Measurements from ENCODE around the gene NFATC3. TPM values are rescaled to one million over a fixed set of nuclear protein-coding genes. Genes with fewer than 3 reads are reported as not detected.

The NFATC3 gene
- total and polyA plus RNA-seq, 2 experiments from 2014 or later: 13.1 to 35.9 TPM

DNA sequence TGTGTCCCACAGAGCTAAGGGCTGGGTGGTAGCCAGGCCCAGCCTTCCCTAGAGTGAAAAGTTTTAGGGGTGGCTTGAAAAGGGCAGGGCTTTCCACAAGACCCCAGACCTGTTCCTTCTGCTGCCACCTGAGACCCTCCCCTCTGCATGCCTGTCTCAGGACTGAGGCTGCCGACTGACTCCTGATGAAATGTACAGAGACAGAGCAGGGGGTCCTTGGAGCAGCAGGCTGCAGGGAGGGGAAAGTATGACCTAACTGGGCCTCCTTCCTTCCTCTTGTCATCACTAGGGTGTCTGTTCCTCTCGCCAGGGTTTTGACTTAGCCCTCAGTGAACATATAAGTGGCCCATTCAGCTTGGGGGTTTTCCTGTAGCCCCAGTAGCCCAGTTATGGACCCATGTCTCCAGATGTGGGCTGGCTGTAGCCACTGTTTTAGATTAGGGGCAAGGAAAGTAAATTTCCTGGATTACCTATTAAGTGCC lies 14.9 kb upstream of the NFATC3 start:
- H3K27me3 ChIP-seq: no peaks in the 10 kb centered on the region
- peaks cover 3% of the 10 kb centered on the region for H3K4me1 ChIP-seq (ENCODE audit: insufficient read depth)
- no peaks in the 10 kb centered on the region for H4K20me1 ChIP-seq (ENCODE audit: insufficient read depth, poor library complexity, severe bottlenecking)
- H2AFZ ChIP-seq: no peak overlapping the region
- H3K4me3 ChIP-seq: no peak overlapping the region
- H3K9me3 ChIP-seq (ENCODE audit: low read depth): no peaks in the 10 kb centered on the region
- H3K27ac ChIP-seq: no peak overlapping the region
- DNase-seq (ENCODE audit: low spot score): no peak
- WGBS (ENCODE audit: low lambda C conversion rate, missing lambda C conversion rate): 97% methylated on average over 2 of the region's 2 CpGs
- no peak overlapping the region for H3K4me2 ChIP-seq
- TF ChIP-seq EZH2phosphoT487 (IDR thresholded peaks at IDR 0.05; ENCODE audit: low read depth, severe bottlenecking, unreplicated experiment): no peak
- no peak for TF ChIP-seq EZH2 (IDR thresholded peaks at IDR 0.05; ENCODE audit: borderline replicate concordance)
- TF ChIP-seq, protein P1, sequence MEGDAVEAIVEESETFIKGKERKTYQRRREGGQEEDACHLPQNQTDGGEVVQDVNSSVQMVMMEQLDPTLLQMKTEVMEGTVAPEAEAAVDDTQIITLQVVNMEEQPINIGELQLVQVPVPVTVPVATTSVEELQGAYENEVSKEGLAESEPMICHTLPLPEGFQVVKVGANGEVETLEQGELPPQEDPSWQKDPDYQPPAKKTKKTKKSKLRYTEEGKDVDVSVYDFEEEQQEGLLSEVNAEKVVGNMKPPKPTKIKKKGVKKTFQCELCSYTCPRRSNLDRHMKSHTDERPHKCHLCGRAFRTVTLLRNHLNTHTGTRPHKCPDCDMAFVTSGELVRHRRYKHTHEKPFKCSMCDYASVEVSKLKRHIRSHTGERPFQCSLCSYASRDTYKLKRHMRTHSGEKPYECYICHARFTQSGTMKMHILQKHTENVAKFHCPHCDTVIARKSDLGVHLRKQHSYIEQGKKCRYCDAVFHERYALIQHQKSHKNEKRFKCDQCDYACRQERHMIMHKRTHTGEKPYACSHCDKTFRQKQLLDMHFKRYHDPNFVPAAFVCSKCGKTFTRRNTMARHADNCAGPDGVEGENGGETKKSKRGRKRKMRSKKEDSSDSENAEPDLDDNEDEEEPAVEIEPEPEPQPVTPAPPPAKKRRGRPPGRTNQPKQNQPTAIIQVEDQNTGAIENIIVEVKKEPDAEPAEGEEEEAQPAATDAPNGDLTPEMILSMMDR (IDR thresholded peaks at IDR 0.05; ENCODE audit: poor library complexity): no peak
- no peaks in the 10 kb centered on the region for H3K36me3 ChIP-seq (replicated peaks; ENCODE audit: insufficient read depth, low read depth)
- no peaks in the 10 kb centered on the region for H3K9me2 ChIP-seq (replicated peaks; ENCODE audit: insufficient read depth)
- no peaks in the 10 kb centered on the region for H3K79me2 ChIP-seq

- DNase-seq (ENCODE audit: low spot score): no peak
- Histone ChIP-seq H4K20me1 (ENCODE audit: insufficient read depth, poor library complexity, severe bottlenecking) (no peaks in the 10 kb centered on the region), H3K27me3 (no peaks in the 10 kb centered on the region), H3K36me3 (replicated peaks; ENCODE audit: insufficient read depth, low read depth) (no peaks in the 10 kb centered on the region), H3K4me2 (no peak overlapping the region), H3K9me2 (replicated peaks; ENCODE audit: insufficient read depth) (no peaks in the 10 kb centered on the region), H3K4me1 (ENCODE audit: insufficient read depth) (no peaks in the 10 kb centered on the region), H3K27ac (no peak overlapping the region), H2AFZ (no peak overlapping the region), H3K4me3 (no peak overlapping the region), H3K9me3 (ENCODE audit: low read depth) (no peaks in the 10 kb centered on the region), H3K79me2 (no peaks in the 10 kb centered on the region)
- WGBS (ENCODE audit: low lambda C conversion rate, missing lambda C conversion rate): 95% methylated on average over 14 of the region's 14 CpGs
- TF ChIP-seq, protein P1 (IDR thresholded peaks at IDR 0.05; ENCODE audit: poor library complexity): no peak
- TF ChIP-seq EZH2phosphoT487 (IDR thresholded peaks at IDR 0.05; ENCODE audit: low read depth, severe bottlenecking, unreplicated experiment): no peak
- TF ChIP-seq EZH2 (IDR thresholded peaks at IDR 0.05; ENCODE audit: borderline replicate concordance): no peak
These were observed 14.2 kb upstream of the NFATC3 start for GRCh38 chr16:68070806-68071517.

- no peaks in the 10 kb centered on the region for H3K4me1 ChIP-seq (ENCODE audit: insufficient read depth)
- no peaks in the 10 kb centered on the region for H3K79me2 ChIP-seq
- DNase-seq (ENCODE audit: low spot score): no peak
- H4K20me1 ChIP-seq (ENCODE audit: insufficient read depth, poor library complexity, severe bottlenecking): no peaks in the 10 kb centered on the region
- no peak overlapping the region for H2AFZ ChIP-seq
- WGBS (ENCODE audit: low lambda C conversion rate, missing lambda C conversion rate): 96% methylated on average over 1 of the region's 1 CpG
- no peak overlapping the region for H3K4me3 ChIP-seq
- no peaks in the 10 kb centered on the region for H3K9me2 ChIP-seq (replicated peaks; ENCODE audit: insufficient read depth)
- no peak overlapping the region for H3K27ac ChIP-seq
- H3K36me3 ChIP-seq (replicated peaks; ENCODE audit: insufficient read depth, low read depth): no peaks in the 10 kb centered on the region
- H3K4me2 ChIP-seq: no peak overlapping the region
- TF ChIP-seq, protein P1 (IDR thresholded peaks at IDR 0.05; ENCODE audit: poor library complexity): no peak
- TF ChIP-seq EZH2phosphoT487 (IDR thresholded peaks at IDR 0.05; ENCODE audit: low read depth, severe bottlenecking, unreplicated experiment): no peak
- TF ChIP-seq EZH2 (IDR thresholded peaks at IDR 0.05; ENCODE audit: borderline replicate concordance): no peak
- H3K27me3 ChIP-seq: no peaks in the 10 kb centered on the region
- no peaks in the 10 kb centered on the region for H3K9me3 ChIP-seq (ENCODE audit: low read depth)
These were observed 13.7 kb upstream of the NFATC3 start for GRCh38 chr16:68071518-68071901.
